Naive B cell (primary cell): ENCODE results near the gene PROX1. TPM values are rescaled to one million over a fixed set of nuclear protein-coding genes. Genes with fewer than 3 reads are reported as not detected.
"Not testable (repeated sequence)": the region's sequence is repeated elsewhere in the genome, so short reads cannot be mapped to it uniquely, and the experiment has no call there.

Experiments used
- ATAC-seq, 2 donors: fragments of 150-1000 bp; cut with Tn5 transposase; 2 replicates each; pipeline ENCODE4 v1.10.0; 2021; ENCODE audit warnings: low read depth in 2 of 2, mild to moderate bottlenecking in 2 of 2, moderate library complexity in 2 of 2
- DNase-seq: peaks from one replicate; pipeline ENCODE4 v3.0.0; 2022
- H3K27ac Mint-ChIP-seq, 6 donors: one replicate each; pipeline ENCODE4 v1.8.0; 2020 to 2022; ENCODE audit warnings: mild to moderate bottlenecking in 6 of 6, mixed read lengths in 6 of 6, moderate library complexity in 5 of 6, inconsistent platforms in 2 of 6
- H3K27me3 Mint-ChIP-seq, 3 donors: one replicate each; pipeline ENCODE4 v1.8.0; 2021 to 2022; ENCODE audit warnings: mixed read lengths in 3 of 3, mild to moderate bottlenecking in 1 of 3
- H3K36me3 Mint-ChIP-seq, 2 donors: one replicate each; pipeline ENCODE4 v1.8.0; 2020 to 2022; ENCODE audit warnings: mixed read lengths in 2 of 2, inconsistent platforms in 1 of 2, mild to moderate bottlenecking in 1 of 2
- H3K4me1 Mint-ChIP-seq, 3 donors: one replicate each; pipeline ENCODE4 v1.8.0; 2020 to 2022; ENCODE audit warnings: mixed read lengths in 3 of 3, inconsistent platforms in 1 of 3, mild to moderate bottlenecking in 1 of 3, moderate library complexity in 1 of 3
- H3K4me3 Mint-ChIP-seq, 8 donors: one replicate each; pipeline ENCODE4 v1.8.0; 2020 to 2022; ENCODE audit warnings: mild to moderate bottlenecking in 8 of 8, mixed read lengths in 8 of 8, moderate library complexity in 8 of 8, inconsistent platforms in 2 of 8
- H3K9me3 Mint-ChIP-seq, 7 donors: one replicate each; pipeline ENCODE4 v1.8.0; 2020 to 2022; ENCODE audit warnings: mixed read lengths in 7 of 7, mild to moderate bottlenecking in 5 of 7, inconsistent platforms in 2 of 7, moderate library complexity in 1 of 7
- polyA plus RNA-seq, 6 donors: library from polyadenylated mRNA; unstranded; fragments of 300-500 nt; fragmentation: Illumina TruSeq; gene quantifications; one replicate each; pipeline ENCODE4 v1.2.3, GENCODE V29; 2021; ENCODE audit warnings: low read depth in 6 of 6

Gene PROX1
- polyA plus RNA-seq, 6 donors from 2014 or later: not detected

DNA sequence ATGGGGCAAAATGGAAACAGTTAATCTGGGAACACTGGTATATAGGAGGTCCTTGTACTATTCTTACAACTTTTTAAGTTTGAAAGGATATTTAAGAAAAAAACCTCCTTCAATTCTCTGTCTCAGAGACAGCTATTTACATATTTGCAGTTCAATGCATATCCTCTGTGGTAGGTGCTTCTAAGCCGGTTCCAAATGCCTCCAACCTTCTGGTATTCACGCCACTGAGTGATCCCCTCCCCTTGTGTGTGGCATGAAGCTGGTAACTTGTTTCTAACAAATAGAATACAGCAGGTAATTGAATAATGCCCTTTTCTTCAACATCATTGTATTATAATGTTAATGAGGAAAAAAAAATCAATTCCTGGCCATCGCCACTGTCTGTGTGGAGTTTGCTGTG is 91.2 kb downstream of the PROX1 start:
- ATAC-seq (no peak), DNase-seq (no peak)
- H3K27me3 Mint-ChIP-seq: peaks cover 4 to 10% (median 6%) of the 10 kb centered on the region in 3 donors
- H3K9me3 Mint-ChIP-seq: peaks cover 0 to 21% (median 4%) of the 10 kb centered on the region in 7 donors
- H3K36me3 Mint-ChIP-seq: peaks cover 0 to 9% of the 10 kb centered on the region in 2 donors
- H3K4me1 Mint-ChIP-seq: no peaks in the 10 kb centered on the region
- no peak overlapping the region for H3K4me3 Mint-ChIP-seq
- no peak overlapping the region for H3K27ac Mint-ChIP-seq

DNA sequence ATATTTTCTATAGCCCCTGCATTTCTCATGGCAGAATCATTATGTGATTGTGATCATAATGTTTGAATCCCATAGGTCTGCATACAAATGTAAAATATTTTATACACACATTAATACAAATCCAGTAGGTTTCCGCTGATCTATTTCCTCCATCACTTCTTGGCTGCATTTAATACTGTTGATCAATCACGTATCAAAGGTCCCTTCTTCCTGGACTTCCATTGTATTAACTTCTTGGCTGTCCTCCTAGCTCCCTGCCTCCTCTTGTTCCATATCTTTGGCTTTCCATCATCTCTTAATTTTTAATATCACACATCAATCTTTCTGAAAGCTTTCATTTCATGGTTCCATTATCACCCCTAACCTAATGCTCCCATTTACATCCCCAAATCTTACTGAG is 97.6 kb downstream of the PROX1 start:
- Mint-ChIP-seq H3K4me3 (no peak overlapping the region), H3K9me3 (peaks cover 0 to 16% (median 4%) of the 10 kb centered on the region in 7 donors), H3K27ac (no peak overlapping the region), H3K36me3 (no peaks in the 10 kb centered on the region), H3K4me1 (no peaks in the 10 kb centered on the region), H3K27me3 (peaks cover 0 to 6% (median 0%) of the 10 kb centered on the region in 3 donors)
- ATAC-seq: no peak
- DNase-seq: no peak

DNA sequence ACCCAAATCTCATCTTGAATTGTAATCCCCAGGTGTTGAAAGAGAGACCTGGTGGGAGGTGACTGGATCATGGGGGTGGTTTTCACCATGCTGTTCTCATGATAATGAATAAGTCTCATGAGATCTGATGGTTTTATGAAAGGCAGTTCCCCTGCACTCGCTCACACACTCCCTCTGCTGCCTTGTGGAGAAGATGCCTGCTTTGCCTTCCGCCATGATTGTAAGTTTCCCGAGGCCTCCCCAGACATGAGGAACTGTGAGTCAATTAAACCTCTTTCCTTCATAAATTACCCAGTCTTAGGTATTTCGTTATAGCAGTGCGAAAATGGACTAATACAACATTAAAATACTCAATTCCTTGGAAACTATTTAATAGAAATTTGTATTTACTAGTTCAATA is 99.2 kb downstream of the PROX1 start:
- no peak overlapping the region for H3K27ac Mint-ChIP-seq
- no peaks in the 10 kb centered on the region for H3K4me1 Mint-ChIP-seq
- H3K27me3 Mint-ChIP-seq: peaks cover 0 to 6% (median 0%) of the 10 kb centered on the region in 3 donors
- no peak for ATAC-seq
- H3K4me3 Mint-ChIP-seq: no peak overlapping the region
- H3K36me3 Mint-ChIP-seq: no peaks in the 10 kb centered on the region
- H3K9me3 Mint-ChIP-seq: peaks cover 0 to 16% (median 3%) of the 10 kb centered on the region in 7 donors
- DNase-seq: no peak

DNA sequence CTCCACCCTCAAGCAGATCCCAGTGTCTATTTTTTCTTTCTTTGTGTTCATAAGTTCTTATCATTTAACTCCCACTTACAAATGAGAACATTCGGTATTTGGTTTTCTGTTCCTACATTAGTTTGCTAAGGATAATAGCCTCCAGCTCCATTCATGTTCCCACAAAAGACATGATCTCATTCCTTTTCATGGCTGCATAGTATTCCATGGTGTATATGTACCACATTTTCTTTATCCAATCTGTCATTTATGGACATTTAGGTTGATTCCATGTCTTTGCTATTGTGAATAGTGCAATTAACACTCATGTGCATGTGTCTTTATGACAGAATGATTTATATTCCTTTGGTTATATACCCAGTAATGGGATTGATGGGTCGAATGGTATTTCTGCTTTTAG is 101.2 kb downstream of the PROX1 start:
- H3K27me3 Mint-ChIP-seq, ATAC-seq, H3K4me1 Mint-ChIP-seq, H3K27ac Mint-ChIP-seq, DNase-seq, H3K4me3 Mint-ChIP-seq, H3K36me3 Mint-ChIP-seq: not testable (repeated sequence)
- peaks cover 0 to 16% (median 8%) of the 10 kb centered on the region in 7 donors for H3K9me3 Mint-ChIP-seq
